ENCODE results near the gene DUSP15.

DNA sequence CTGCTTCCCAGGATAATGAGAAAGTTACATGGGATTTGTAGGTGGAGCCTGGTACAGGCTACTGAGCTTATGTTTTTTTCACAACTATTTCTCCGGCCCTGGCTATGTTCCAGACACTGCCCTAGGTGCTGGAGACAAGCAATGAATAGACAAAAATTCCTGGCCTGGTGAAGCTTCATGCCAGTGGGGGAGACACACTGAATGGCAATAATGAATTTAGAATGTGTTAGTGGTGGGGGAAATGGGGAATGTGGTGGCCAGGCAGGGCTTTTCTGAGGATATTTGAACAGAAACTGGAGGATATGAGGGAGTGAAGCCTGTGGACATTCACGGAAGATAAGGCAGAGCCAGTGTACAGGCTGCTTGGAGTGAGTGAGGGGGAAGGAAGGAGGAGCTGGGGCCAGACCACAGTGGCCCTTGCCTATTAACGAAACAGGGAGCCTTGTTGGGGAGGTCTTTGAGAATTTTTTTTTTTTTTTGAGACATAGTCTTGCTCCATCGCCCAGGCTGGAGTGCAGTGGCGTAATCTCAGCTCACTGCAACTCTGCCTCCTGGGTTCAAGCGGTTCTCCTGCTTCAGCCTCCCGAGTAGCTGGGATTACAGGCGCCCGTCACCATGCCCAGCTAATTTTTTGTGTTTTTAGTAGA, 31.6 kb downstream of the DUSP15 start:
- TF ChIP-seq, protein P1, sequence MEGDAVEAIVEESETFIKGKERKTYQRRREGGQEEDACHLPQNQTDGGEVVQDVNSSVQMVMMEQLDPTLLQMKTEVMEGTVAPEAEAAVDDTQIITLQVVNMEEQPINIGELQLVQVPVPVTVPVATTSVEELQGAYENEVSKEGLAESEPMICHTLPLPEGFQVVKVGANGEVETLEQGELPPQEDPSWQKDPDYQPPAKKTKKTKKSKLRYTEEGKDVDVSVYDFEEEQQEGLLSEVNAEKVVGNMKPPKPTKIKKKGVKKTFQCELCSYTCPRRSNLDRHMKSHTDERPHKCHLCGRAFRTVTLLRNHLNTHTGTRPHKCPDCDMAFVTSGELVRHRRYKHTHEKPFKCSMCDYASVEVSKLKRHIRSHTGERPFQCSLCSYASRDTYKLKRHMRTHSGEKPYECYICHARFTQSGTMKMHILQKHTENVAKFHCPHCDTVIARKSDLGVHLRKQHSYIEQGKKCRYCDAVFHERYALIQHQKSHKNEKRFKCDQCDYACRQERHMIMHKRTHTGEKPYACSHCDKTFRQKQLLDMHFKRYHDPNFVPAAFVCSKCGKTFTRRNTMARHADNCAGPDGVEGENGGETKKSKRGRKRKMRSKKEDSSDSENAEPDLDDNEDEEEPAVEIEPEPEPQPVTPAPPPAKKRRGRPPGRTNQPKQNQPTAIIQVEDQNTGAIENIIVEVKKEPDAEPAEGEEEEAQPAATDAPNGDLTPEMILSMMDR (IDR thresholded peaks at IDR 0.05) = no peak
- TF ChIP-seq EP300 (IDR thresholded peaks at IDR 0.05) = no peak

Measured in ovary (tissue), 3 donors.